ENCODE results near the gene TACR1.

The TACR1 gene

DNA sequence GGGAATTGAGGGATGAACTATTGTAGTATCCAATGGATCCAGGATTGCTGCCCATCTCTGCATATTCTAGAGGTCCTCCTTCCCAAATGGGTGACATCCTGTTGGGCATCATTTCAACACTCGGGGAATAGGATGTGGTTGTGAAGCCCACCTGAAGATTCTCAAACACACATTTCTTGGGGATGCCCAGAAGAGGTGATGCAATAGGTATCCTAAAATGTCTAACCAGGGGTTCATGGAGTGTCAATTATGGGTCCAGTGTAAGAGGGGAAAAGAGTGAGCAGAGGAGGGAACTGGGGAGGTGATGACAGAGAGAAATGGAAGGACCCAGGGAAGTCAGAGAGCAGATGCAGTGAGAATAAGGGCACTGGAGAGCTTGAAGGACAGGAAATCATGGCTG is 188.7 kb downstream of the TACR1 start:
- no peak for FAIRE-seq

DNA sequence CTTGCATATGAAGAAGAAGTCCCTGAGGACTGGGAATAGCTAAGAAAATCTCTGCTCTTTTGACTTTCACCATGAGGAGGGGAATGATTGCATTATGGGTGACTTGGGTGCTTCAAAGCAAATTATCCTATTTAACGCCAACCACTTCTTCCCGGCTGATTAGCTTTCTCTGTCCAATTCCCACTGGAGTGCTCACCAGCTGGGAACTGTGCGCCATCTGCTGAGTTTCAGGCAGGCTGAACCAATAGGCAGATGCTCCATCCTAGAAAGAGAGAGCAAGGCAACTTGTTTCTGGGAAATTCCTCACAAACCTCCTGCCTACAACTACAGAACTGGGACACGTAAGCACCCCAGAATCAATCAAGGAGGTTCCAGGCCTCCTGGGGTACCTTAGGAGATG is 191.5 kb downstream of the TACR1 start:
- FAIRE-seq, result no peak

- FAIRE-seq, result no peak
Measured at GRCh38 chr2:75007061-75007460, 192.3 kb downstream of the TACR1 start.

DNA sequence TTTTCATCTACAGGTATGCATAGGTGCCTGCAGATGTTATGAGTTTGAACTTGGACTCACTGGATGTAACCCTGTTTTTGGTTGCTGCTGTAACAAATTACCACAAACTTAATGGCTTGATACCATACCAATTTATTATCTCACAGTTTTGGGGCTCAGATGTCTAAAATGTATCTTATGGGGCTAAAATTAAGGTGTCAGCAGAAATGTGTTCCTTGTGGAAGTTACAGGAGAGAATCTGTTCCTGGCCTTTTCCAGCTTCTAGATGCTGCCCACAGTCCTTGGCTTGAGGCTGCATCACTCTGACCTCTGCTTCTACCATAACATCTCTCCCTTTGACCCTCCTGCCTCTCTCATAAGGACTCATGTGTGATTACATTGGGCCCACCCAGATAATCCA is 193.3 kb downstream of the TACR1 start:
- FAIRE-seq, result no peak

DNA sequence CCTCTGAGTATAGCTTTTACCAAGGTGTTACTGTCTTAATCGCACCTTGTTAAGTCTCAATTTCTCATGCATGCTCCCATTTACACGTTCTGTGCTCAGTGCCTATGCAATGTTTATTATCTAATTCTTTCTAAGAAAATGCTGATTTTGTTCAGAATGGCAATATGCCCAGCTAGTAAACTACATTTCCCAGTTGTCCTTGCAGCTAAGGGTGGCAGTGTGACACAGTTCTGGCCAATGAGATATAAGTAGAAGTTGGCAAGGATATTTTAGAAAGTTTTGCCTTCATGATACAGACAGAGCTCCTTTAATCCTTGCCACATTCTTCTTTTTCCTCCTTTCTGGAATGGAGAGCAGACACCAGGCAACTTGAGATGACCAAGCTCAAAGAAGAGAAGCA is 195.5 kb downstream of the TACR1 start:
- FAIRE-seq, result no peak

DNA sequence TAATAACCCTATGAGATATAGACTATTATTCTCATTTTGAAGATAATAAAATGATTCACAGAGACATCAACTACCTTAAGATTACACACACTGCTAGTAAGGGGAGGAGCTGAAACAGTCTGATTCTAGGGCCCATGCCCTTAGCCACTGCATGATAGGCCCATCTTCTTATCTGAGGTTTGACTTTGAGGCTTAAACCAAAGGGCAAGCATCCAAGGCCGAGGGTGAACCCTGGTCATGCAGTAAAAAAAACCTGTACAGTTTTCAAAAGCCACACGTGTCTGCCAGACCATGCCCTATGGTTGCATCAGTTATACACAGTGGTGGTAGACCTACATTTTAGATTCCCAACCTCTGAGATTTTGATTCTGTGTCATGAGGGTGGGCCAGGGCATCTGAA is 196.0 kb downstream of the TACR1 start:
- FAIRE-seq, result no peak

- no peak for FAIRE-seq
Measured at GRCh38 chr2:75002007-75002406, 197.3 kb downstream of the TACR1 start.

DNA sequence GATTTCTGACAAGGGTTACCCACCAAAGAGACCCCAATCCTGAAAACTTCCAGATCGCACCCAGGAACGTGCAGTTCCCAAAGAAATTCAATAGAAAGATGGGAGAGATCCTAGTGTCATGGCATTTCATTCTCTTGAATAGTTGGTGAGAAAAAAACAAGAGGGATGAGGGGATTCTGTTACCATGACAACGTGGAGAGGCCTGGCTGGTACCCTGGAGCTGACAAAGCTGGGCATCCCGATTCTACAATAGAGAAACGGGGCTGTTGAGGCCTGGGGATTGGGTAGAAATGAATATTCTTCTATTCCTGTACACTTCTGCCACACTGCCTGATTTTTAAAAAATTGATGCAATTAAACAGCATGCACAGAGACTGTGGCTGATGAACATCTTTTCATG is 199.9 kb downstream of the TACR1 start:
- no peak for FAIRE-seq
